WTC11 (cell line): ENCODE measurements around the gene HLA-E. TPM values are rescaled to one million over a fixed set of nuclear protein-coding genes. Genes with fewer than 3 reads are reported as not detected.

Experiments
- ATAC-seq: fragments of 200-7000 bp; cut with Tn5 transposase; 2 replicates; pipeline ENCODE4 v1.10.0; 2021; ENCODE audit warnings: mild to moderate bottlenecking, moderate library complexity
- CTCF ChIA-PET: fragments of 300-600 bp; sonication (Branson Sonifier 250); formaldehyde crosslinking; loops from one replicate; lab custom pipeline; 2021; ENCODE audit warnings: antibody characterized with exemption; lab: Charles Lee
- POLR2A ChIA-PET: fragments of 350-600 bp; sonication (Branson Sonifier 250); formaldehyde crosslinking; loops from one replicate; lab custom pipeline; 2021; ENCODE audit warnings: antibody characterized with exemption; lab: Charles Lee
- DNase-seq: peaks from one replicate; pipeline ENCODE4 v3.0.0; 2021; ENCODE audit warnings: low spot score
- H3K27ac Mint-ChIP-seq: 2 replicates; pipeline ENCODE4 v1.8.0; 2021; ENCODE audit warnings: mixed read lengths
- H3K27me3 Mint-ChIP-seq: 2 replicates; pipeline ENCODE4 v1.8.0; 2021; ENCODE audit warnings: low read depth, mild to moderate bottlenecking, moderate library complexity, mixed read lengths
- H3K36me3 Mint-ChIP-seq: 2 replicates; pipeline ENCODE4 v1.8.0; 2021; ENCODE audit warnings: mixed read lengths
- H3K4me1 Mint-ChIP-seq: 2 replicates; pipeline ENCODE4 v1.8.0; 2022; ENCODE audit warnings: mixed read lengths
- H3K4me3 Mint-ChIP-seq: 2 replicates; pipeline ENCODE4 v1.8.0; 2021; ENCODE audit warnings: mild to moderate bottlenecking, moderate library complexity, mixed read lengths
- H3K9me3 Mint-ChIP-seq: 2 replicates; pipeline ENCODE4 v1.8.0; 2021; ENCODE audit warnings: mixed read lengths
- ATF1 ChIP-seq: sonication (generic); formaldehyde crosslinking; IDR thresholded peaks from 2 replicates; pipeline ENCODE4 v1.8.1; 2023; ENCODE audit warnings: mild to moderate bottlenecking, moderate library complexity, missing genetic modification reagents
- CBFB ChIP-seq: sonication (generic); formaldehyde crosslinking; IDR thresholded peaks from 2 replicates; pipeline ENCODE4 v1.8.1; 2022; ENCODE audit warnings: mild to moderate bottlenecking, low read depth, missing genetic modification reagents
- ETV6 ChIP-seq: sonication (generic); formaldehyde crosslinking; IDR thresholded peaks from 2 replicates; pipeline ENCODE4 v1.8.1; 2022; ENCODE audit warnings: mild to moderate bottlenecking, missing genetic modification reagents
- FOXJ3 ChIP-seq: sonication (generic); formaldehyde crosslinking; IDR thresholded peaks from 2 replicates; pipeline ENCODE4 v1.9.0; 2021; ENCODE audit warnings: missing genetic modification reagents, mild to moderate bottlenecking, borderline replicate concordance
- FOXK1 ChIP-seq: sonication (generic); formaldehyde crosslinking; IDR thresholded peaks from 2 replicates; pipeline ENCODE4 v1.8.0; 2022; ENCODE audit warnings: mild to moderate bottlenecking, moderate library complexity, missing genetic modification reagents
- HMGA2 ChIP-seq: fragments of 250-450 bp; sonication (Bioruptor Pico); IDR thresholded peaks from 2 replicates; pipeline ENCODE4 v1.4.0; 2021; ENCODE audit warnings: mild to moderate bottlenecking, moderate library complexity
- JAZF1 ChIP-seq: fragments of 250-450 bp; sonication (Bioruptor Pico); IDR thresholded peaks from 2 replicates; pipeline ENCODE4 v1.9.0; 2021; ENCODE audit warnings: moderate library complexity, mild to moderate bottlenecking, inconsistent platforms
- MXD4 ChIP-seq: fragments of 250-450 bp; sonication (Bioruptor Pico); IDR thresholded peaks from 2 replicates; pipeline ENCODE4 v1.8.0; 2021; ENCODE audit warnings: mild to moderate bottlenecking, moderate library complexity, borderline replicate concordance
- NR1H2 ChIP-seq: sonication (generic); formaldehyde crosslinking; IDR thresholded peaks from 2 replicates; pipeline ENCODE4 v1.9.0; 2021; ENCODE audit warnings: mild to moderate bottlenecking, moderate library complexity, missing genetic modification reagents
- SMAD4 ChIP-seq: sonication (generic); formaldehyde crosslinking; IDR thresholded peaks from 2 replicates; pipeline ENCODE4 v1.8.0; 2022; ENCODE audit warnings: mild to moderate bottlenecking, missing genetic modification reagents
- SP1 ChIP-seq: sonication (generic); formaldehyde crosslinking; conservative IDR thresholded peaks from 2 replicates; pipeline ENCODE4 v1.8.1; 2022; ENCODE audit warnings: missing genetic modification reagents
- TEAD1 ChIP-seq: sonication (generic); formaldehyde crosslinking; IDR thresholded peaks from 2 replicates; pipeline ENCODE4 v1.8.0; 2022; ENCODE audit warnings: mild to moderate bottlenecking, missing genetic modification reagents
- TEAD4 ChIP-seq: sonication (generic); formaldehyde crosslinking; IDR thresholded peaks from 2 replicates; pipeline ENCODE4 v1.8.0; 2022; ENCODE audit warnings: mild to moderate bottlenecking, missing genetic modification reagents
- TP53 ChIP-seq: sonication (generic); formaldehyde crosslinking; IDR thresholded peaks from 2 replicates; pipeline ENCODE4 v1.8.1; 2023; ENCODE audit warnings: mild to moderate bottlenecking, missing genetic modification reagents
- ZNF263 ChIP-seq: sonication (generic); formaldehyde crosslinking; IDR thresholded peaks from 2 replicates; pipeline ENCODE4 v1.8.1; 2022; ENCODE audit warnings: low read depth, mild to moderate bottlenecking, moderate library complexity, missing genetic modification reagents
- ZNF317 ChIP-seq: sonication (generic); formaldehyde crosslinking; IDR thresholded peaks from 2 replicates; pipeline ENCODE4 v1.8.1; 2023; ENCODE audit warnings: low read depth, mild to moderate bottlenecking, moderate library complexity, missing genetic modification reagents, borderline replicate concordance
- ZNF416 ChIP-seq: fragments of 250-450 bp; sonication (Bioruptor Pico); IDR thresholded peaks from 2 replicates; pipeline ENCODE4 v1.9.0; 2021; ENCODE audit warnings: mild to moderate bottlenecking, inconsistent platforms
- total RNA-seq: library from RNA; stranded (reverse); gene quantifications from 3 replicates; pipeline ENCODE4 v1.2.3, GENCODE V29; 2021
- TF ChIP-seq, protein P1 (sequence below): sonication (generic); formaldehyde crosslinking; IDR thresholded peaks from 2 replicates; pipeline ENCODE4 v1.8.1; 2023; ENCODE audit warnings: mild to moderate bottlenecking, missing genetic modification reagents
- TF ChIP-seq, protein P2 (sequence below): sonication (generic); formaldehyde crosslinking; IDR thresholded peaks from 2 replicates; pipeline ENCODE4 v1.8.0; 2023; ENCODE audit warnings: mild to moderate bottlenecking, missing genetic modification reagents
- TF ChIP-seq, protein P3 (sequence below): sonication (generic); formaldehyde crosslinking; IDR thresholded peaks from 2 replicates; pipeline ENCODE4 v1.8.1; 2022; ENCODE audit warnings: mild to moderate bottlenecking, missing genetic modification reagents, moderate library complexity, borderline replicate concordance
- TF ChIP-seq, protein P4 (sequence below): sonication (generic); formaldehyde crosslinking; IDR thresholded peaks from 2 replicates; pipeline ENCODE4 v1.8.0; 2023; ENCODE audit warnings: missing genetic modification reagents
- TF ChIP-seq, protein P5 (sequence below): sonication (generic); formaldehyde crosslinking; IDR thresholded peaks from 2 replicates; pipeline ENCODE4 v1.8.1; 2023; ENCODE audit warnings: mild to moderate bottlenecking, missing genetic modification reagents, moderate library complexity
- TF ChIP-seq, protein P6 (sequence below): sonication (generic); formaldehyde crosslinking; IDR thresholded peaks from 2 replicates; pipeline ENCODE4 v1.8.1; 2023; ENCODE audit warnings: mild to moderate bottlenecking, missing genetic modification reagents, borderline replicate concordance

Gene HLA-E
- total RNA-seq, 1 experiment from 2014 or later = 44.7 TPM

DNA sequence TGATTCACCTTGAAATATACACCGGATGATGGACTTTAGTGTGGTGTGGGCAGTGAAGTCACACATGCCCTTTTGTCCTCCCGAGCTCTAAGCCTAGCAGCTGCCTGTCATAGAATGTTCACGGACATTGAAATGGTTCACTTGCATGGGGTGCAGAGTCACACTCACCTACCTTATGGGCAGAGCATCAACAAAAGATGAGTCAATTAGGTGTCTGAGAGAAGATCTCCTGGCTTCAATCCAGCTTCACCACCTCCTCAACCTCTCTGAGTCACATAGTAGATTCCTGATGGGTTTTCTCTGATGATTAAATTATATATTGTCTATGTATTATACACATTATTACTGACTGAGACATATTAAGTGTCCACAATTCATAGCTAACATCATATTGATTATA, 48.1 kb upstream of the HLA-E start:
- H3K36me3 Mint-ChIP-seq = no peaks in the 10 kb centered on the region
- peaks cover 89% of the 10 kb centered on the region for H3K27me3 Mint-ChIP-seq
- no peak for TF ChIP-seq ETV6 (CRISPR knock-in tag)
- TF ChIP-seq TP53 (CRISPR knock-in tag) = no peak
- TF ChIP-seq ATF1 (CRISPR knock-in tag) = no peak
- TF ChIP-seq, protein P1, sequence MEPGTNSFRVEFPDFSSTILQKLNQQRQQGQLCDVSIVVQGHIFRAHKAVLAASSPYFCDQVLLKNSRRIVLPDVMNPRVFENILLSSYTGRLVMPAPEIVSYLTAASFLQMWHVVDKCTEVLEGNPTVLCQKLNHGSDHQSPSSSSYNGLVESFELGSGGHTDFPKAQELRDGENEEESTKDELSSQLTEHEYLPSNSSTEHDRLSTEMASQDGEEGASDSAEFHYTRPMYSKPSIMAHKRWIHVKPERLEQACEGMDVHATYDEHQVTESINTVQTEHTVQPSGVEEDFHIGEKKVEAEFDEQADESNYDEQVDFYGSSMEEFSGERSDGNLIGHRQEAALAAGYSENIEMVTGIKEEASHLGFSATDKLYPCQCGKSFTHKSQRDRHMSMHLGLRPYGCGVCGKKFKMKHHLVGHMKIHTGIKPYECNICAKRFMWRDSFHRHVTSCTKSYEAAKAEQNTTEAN (CRISPR knock-in tag) = no peak
- ChIA-PET POLR2A (no interaction called here), CTCF (interaction anchor here (1.7 kb wide), 1 partner anchor 12 kb away, joined by 6 read pairs; no protein-coding TSS in a partner anchor)
- no peaks in the 10 kb centered on the region for H3K9me3 Mint-ChIP-seq
- ATAC-seq (no peak), DNase-seq (no peak)
- H3K4me3 Mint-ChIP-seq = no peak overlapping the region
- peaks cover 3% of the 10 kb centered on the region; the same call in 1 of the 2 replicates for H3K4me1 Mint-ChIP-seq
- H3K27ac Mint-ChIP-seq = no peak overlapping the region

DNA sequence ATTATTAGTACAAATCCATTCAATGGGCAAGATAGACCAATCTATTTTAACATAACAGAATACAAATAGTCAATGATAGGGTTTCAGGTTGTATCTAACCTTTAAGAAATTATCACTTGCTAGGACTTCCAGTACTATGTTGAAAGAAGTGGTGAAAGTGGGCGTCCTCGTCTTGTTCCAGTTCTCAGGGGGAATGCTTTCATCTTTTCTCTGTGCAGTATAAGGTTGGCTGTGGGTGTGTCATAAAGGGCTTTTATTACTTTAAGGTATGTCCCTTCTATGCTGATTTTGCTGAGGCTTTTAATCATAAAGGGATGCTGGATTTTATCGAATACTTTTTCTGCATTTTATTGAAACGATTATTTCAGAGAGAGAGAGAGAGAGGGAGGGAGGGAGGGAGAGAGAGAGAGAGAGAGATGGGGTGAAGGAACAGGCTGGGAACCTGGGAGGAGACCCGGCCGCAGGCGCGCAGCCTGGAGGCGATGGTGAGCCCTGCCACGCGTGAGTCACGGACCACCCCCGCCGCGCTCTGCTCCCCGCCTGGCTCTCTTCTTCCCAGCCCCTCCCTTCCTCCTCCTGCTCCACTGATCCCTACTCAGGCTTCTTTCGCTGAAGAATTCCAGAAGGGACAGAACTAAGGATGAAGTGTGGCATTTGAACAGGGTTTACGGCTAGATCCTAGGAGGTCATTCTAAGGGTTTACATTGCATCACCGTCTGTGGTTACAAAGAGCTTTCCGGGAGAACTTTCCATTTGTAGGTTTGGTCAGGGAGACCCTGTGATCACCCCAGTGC, 45.5 kb upstream of the HLA-E start:
- H3K4me3 Mint-ChIP-seq = peak overlapping the region; percentile 40

More for the DNA sequence above, 45.5 kb upstream of the HLA-E start:
- H3K27ac Mint-ChIP-seq = no peak overlapping the region
- peaks cover 84% of the 10 kb centered on the region for H3K27me3 Mint-ChIP-seq
- peak; percentile 43 for ATAC-seq
- TF ChIP-seq HMGA2 = no peak
- no peak for TF ChIP-seq NR1H2 (CRISPR knock-in tag)
- TF ChIP-seq, protein P2, sequence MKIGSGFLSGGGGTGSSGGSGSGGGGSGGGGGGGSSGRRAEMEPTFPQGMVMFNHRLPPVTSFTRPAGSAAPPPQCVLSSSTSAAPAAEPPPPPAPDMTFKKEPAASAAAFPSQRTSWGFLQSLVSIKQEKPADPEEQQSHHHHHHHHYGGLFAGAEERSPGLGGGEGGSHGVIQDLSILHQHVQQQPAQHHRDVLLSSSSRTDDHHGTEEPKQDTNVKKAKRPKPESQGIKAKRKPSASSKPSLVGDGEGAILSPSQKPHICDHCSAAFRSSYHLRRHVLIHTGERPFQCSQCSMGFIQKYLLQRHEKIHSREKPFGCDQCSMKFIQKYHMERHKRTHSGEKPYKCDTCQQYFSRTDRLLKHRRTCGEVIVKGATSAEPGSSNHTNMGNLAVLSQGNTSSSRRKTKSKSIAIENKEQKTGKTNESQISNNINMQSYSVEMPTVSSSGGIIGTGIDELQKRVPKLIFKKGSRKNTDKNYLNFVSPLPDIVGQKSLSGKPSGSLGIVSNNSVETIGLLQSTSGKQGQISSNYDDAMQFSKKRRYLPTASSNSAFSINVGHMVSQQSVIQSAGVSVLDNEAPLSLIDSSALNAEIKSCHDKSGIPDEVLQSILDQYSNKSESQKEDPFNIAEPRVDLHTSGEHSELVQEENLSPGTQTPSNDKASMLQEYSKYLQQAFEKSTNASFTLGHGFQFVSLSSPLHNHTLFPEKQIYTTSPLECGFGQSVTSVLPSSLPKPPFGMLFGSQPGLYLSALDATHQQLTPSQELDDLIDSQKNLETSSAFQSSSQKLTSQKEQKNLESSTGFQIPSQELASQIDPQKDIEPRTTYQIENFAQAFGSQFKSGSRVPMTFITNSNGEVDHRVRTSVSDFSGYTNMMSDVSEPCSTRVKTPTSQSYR (CRISPR knock-in tag) = no peak
- no peak for TF ChIP-seq SP1 (CRISPR knock-in tag)
- TF ChIP-seq TEAD4 (CRISPR knock-in tag) = no peak
- no peak for TF ChIP-seq SMAD4
- no peak for TF ChIP-seq JAZF1 (CRISPR knock-in tag)
- TF ChIP-seq, protein P3, sequence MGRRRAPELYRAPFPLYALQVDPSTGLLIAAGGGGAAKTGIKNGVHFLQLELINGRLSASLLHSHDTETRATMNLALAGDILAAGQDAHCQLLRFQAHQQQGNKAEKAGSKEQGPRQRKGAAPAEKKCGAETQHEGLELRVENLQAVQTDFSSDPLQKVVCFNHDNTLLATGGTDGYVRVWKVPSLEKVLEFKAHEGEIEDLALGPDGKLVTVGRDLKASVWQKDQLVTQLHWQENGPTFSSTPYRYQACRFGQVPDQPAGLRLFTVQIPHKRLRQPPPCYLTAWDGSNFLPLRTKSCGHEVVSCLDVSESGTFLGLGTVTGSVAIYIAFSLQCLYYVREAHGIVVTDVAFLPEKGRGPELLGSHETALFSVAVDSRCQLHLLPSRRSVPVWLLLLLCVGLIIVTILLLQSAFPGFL = no peak
- TF ChIP-seq FOXK1 = no peak
- TF ChIP-seq, protein P4, sequence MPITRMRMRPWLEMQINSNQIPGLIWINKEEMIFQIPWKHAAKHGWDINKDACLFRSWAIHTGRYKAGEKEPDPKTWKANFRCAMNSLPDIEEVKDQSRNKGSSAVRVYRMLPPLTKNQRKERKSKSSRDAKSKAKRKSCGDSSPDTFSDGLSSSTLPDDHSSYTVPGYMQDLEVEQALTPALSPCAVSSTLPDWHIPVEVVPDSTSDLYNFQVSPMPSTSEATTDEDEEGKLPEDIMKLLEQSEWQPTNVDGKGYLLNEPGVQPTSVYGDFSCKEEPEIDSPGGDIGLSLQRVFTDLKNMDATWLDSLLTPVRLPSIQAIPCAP = no peak
- TF ChIP-seq ZNF263 = no peak
- TF ChIP-seq TEAD1 (CRISPR knock-in tag) = no peak
- TF ChIP-seq MXD4 (CRISPR knock-in tag) = no peak
- TF ChIP-seq FOXJ3 = no peak
- TF ChIP-seq ZNF416 = no peak
- no peak for TF ChIP-seq ZNF317 (CRISPR knock-in tag)
- TF ChIP-seq, protein P5, sequence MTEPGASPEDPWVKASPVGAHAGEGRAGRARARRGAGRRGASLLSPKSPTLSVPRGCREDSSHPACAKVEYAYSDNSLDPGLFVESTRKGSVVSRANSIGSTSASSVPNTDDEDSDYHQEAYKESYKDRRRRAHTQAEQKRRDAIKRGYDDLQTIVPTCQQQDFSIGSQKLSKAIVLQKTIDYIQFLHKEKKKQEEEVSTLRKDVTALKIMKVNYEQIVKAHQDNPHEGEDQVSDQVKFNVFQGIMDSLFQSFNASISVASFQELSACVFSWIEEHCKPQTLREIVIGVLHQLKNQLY (CRISPR knock-in tag) = no peak
- TF ChIP-seq, protein P6, sequence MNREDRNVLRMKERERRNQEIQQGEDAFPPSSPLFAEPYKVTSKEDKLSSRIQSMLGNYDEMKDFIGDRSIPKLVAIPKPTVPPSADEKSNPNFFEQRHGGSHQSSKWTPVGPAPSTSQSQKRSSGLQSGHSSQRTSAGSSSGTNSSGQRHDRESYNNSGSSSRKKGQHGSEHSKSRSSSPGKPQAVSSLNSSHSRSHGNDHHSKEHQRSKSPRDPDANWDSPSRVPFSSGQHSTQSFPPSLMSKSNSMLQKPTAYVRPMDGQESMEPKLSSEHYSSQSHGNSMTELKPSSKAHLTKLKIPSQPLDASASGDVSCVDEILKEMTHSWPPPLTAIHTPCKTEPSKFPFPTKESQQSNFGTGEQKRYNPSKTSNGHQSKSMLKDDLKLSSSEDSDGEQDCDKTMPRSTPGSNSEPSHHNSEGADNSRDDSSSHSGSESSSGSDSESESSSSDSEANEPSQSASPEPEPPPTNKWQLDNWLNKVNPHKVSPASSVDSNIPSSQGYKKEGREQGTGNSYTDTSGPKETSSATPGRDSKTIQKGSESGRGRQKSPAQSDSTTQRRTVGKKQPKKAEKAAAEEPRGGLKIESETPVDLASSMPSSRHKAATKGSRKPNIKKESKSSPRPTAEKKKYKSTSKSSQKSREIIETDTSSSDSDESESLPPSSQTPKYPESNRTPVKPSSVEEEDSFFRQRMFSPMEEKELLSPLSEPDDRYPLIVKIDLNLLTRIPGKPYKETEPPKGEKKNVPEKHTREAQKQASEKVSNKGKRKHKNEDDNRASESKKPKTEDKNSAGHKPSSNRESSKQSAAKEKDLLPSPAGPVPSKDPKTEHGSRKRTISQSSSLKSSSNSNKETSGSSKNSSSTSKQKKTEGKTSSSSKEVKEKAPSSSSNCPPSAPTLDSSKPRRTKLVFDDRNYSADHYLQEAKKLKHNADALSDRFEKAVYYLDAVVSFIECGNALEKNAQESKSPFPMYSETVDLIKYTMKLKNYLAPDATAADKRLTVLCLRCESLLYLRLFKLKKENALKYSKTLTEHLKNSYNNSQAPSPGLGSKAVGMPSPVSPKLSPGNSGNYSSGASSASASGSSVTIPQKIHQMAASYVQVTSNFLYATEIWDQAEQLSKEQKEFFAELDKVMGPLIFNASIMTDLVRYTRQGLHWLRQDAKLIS (CRISPR knock-in tag) = no peak
- TF ChIP-seq ATF1 (CRISPR knock-in tag) = no peak
- TF ChIP-seq CBFB (CRISPR knock-in tag) = no peak
- POLR2A ChIA-PET = no interaction called here
- H3K9me3 Mint-ChIP-seq = no peaks in the 10 kb centered on the region
- H3K36me3 Mint-ChIP-seq = no peaks in the 10 kb centered on the region
- DNase-seq = peak; percentile 46
- peaks cover 10% of the 10 kb centered on the region for H3K4me1 Mint-ChIP-seq
- CTCF ChIA-PET = interaction anchor here (2.5 kb wide), 1 partner anchor 10 kb away, joined by 18 read pairs; no protein-coding TSS in a partner anchor
